Keratinocyte (primary cell): Measurements from ENCODE around the gene LRRC27. TPM values are rescaled to one million over a fixed set of nuclear protein-coding genes. Genes with fewer than 3 reads are reported as not detected.

Source experiments
- DNase-seq: peaks from one replicate; pipeline ENCODE4 v3.0.0-alpha.2; 2011; ENCODE audit warnings: low read depth, missing footprints, low spot score
- FAIRE-seq: peaks from 2 replicates; lab custom pipeline; 2011; peaks lifted over from hg19 to GRCh38; lab: Jason Lieb, UNC
- H2AFZ ChIP-seq: 2 replicates; pipeline ENCODE4 v1.6.0; 2012; ENCODE audit warnings: low read length, control low read depth, inconsistent platforms; ENCODE audit not compliant: control insufficient read depth
- H3K27ac ChIP-seq: 2 replicates; pipeline ENCODE4 v1.5.1; 2011; ENCODE audit warnings: low read length; ENCODE audit not compliant: control insufficient read depth, insufficient read depth
- H3K27me3 ChIP-seq: 3 replicates; pipeline ENCODE4 v1.6.0; 2011; ENCODE audit warnings: low read length; ENCODE audit not compliant: control insufficient read depth, insufficient read depth; ENCODE audit errors: extremely low read depth
- H3K36me3 ChIP-seq, 2 experiments: 2 replicates in 1 of 2; 3 replicates in 1 of 2; pipeline ENCODE4 v1.5.1; 2011; ENCODE audit warnings: low read length in 2 of 2, mild to moderate bottlenecking in 1 of 2; ENCODE audit not compliant: control insufficient read depth in 2 of 2, insufficient read depth in 2 of 2; ENCODE audit errors: extremely low read depth in 1 of 2
- H3K4me1 ChIP-seq: 3 replicates; pipeline ENCODE4 v1.5.1; 2011; ENCODE audit warnings: low read length; ENCODE audit not compliant: control insufficient read depth, insufficient read depth; ENCODE audit errors: extremely low read depth
- H3K4me2 ChIP-seq: 3 replicates; pipeline ENCODE4 v1.6.0; 2011; ENCODE audit warnings: low read depth, low read length; ENCODE audit not compliant: control insufficient read depth, insufficient read depth; ENCODE audit errors: extremely low read depth
- H3K4me3 ChIP-seq, 3 experiments: fragments of 200-600 bp in 1 of 3; sonication (generic) in 1 of 3; 2 replicates in 2 of 3; 3 replicates in 1 of 3; pipeline ENCODE4 v1.5.1; 2011 to 2016; ENCODE audit warnings: low read length in 3 of 3, mild to moderate bottlenecking in 3 of 3, control low read depth in 2 of 3, inconsistent platforms in 1 of 3, low read depth in 1 of 3, mixed read lengths in 1 of 3, mixed run types in 1 of 3, moderate library complexity in 1 of 3; ENCODE audit not compliant: control insufficient read depth in 2 of 3, insufficient read depth in 2 of 3; ENCODE audit errors: extremely low read depth in 1 of 3
- H3K79me2 ChIP-seq: 2 replicates; pipeline ENCODE4 v1.6.0; 2012; ENCODE audit warnings: low read length; ENCODE audit not compliant: control insufficient read depth, insufficient read depth
- H3K9ac ChIP-seq: 3 replicates; pipeline ENCODE4 v1.6.0; 2011; ENCODE audit warnings: low read length; ENCODE audit not compliant: control insufficient read depth, insufficient read depth; ENCODE audit errors: extremely low read depth
- H3K9me1 ChIP-seq: 3 replicates; pipeline ENCODE4 v1.6.0; 2011; ENCODE audit warnings: low read length; ENCODE audit not compliant: control insufficient read depth, insufficient read depth; ENCODE audit errors: extremely low read depth
- H3K9me3 ChIP-seq: 2 replicates; pipeline ENCODE4 v1.5.1; 2012; ENCODE audit warnings: low read depth, low read length; ENCODE audit not compliant: control insufficient read depth
- H4K20me1 ChIP-seq: 3 replicates; pipeline ENCODE4 v1.6.0; 2011; ENCODE audit warnings: low read length; ENCODE audit not compliant: control insufficient read depth, insufficient read depth; ENCODE audit errors: extremely low read depth
- EZH2 ChIP-seq: IDR thresholded peaks from one replicate; pipeline ENCODE4 v1.6.1; 2012; ENCODE audit warnings: inconsistent platforms, mild to moderate bottlenecking, low read length, moderate library complexity
- dilution Hi-C: fragments of 300-500 bp; cut with MboI; formaldehyde crosslinking; loops from one replicate; pipeline ENCODE4 v1.7.0; 2020; ENCODE audit warnings: low sequenced_read_pairs; ENCODE audit not compliant: extremely low pct_ligation_motif_present
- polyA plus RNA-seq, 5 experiments: library from polyadenylated mRNA; depleted of rRNA in 3 of 5; stranded (reverse) in 3 of 5; stranded (forward) in 1 of 5; unstranded in 1 of 5; fragments of >200 nt; gene quantifications; 1 replicate in 1 of 5; 2 replicates in 3 of 5; 3 replicates in 1 of 5; pipeline versions ENCODE4 v1.2.1 to v1.2.3, GENCODE V29; 2011 to 2012; ENCODE audit warnings: missing spikeins in 2 of 5, low read depth in 1 of 5, low replicate concordance in 1 of 5
- TF ChIP-seq, protein P1 (sequence below), 3 experiments: IDR thresholded peaks in 1 of 3; conservative IDR thresholded peaks in 1 of 3; optimal IDR thresholded peaks in 1 of 3; 2 replicates in 2 of 3; 3 replicates in 1 of 3; pipeline versions ENCODE3 to v1.5.1; 2011; ENCODE audit warnings: low read length in 3 of 3, mild to moderate bottlenecking in 3 of 3, moderate library complexity in 2 of 3, control low read depth in 1 of 3, inconsistent platforms in 1 of 3; ENCODE audit not compliant: insufficient read depth in 2 of 3; ENCODE audit errors: extremely low read depth in 1 of 3

Gene LRRC27
- polyA plus RNA-seq, 1 donor (not counting 4 experiments of a cell fraction or from before 2014, with no cell fraction given) = 3.0 TPM

DNA sequence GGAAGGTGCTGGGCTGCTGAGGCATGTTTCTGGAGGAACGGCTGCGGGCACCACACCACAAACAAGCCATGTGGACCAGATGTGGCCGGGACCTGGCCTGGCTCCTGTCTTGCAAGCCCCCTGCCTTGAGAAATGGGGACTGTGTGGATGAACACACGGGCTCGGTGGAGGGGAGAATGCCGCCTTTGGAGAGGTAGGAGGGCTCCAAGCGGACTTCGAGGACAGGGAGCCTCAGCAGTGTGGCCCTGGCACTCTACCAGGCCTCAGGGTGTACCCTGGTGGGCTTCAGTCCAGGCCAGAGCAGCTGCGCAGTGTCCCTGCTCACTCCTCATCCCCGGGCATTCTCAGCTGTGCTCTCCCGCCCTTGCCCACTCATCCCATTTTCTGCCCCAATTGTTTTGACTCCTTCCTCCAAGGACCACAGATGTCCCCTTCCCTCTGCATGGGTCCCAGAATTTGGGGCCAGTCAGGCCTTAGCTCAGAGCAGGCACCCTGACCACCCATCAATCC, 96.5 kb downstream of the LRRC27 start:
- Histone ChIP-seq H3K4me1 (peaks cover 12% of the 10 kb centered on the region), H3K4me3 (no peak overlapping the region), H3K9me1 (no peaks in the 10 kb centered on the region), H3K27me3 (no peaks in the 10 kb centered on the region), H3K9ac (no peak overlapping the region), H3K79me2 (no peaks in the 10 kb centered on the region), H4K20me1 (no peaks in the 10 kb centered on the region), H3K36me3 (no peaks in the 10 kb centered on the region), H3K9me3 (no peaks in the 10 kb centered on the region), H3K4me2 (no peak overlapping the region), H3K27ac (no peak overlapping the region), H2AFZ (no peak overlapping the region)
- no peak for FAIRE-seq
- no peak for DNase-seq
- dilution Hi-C loops = no loop called here
- TF ChIP-seq, protein P1, sequence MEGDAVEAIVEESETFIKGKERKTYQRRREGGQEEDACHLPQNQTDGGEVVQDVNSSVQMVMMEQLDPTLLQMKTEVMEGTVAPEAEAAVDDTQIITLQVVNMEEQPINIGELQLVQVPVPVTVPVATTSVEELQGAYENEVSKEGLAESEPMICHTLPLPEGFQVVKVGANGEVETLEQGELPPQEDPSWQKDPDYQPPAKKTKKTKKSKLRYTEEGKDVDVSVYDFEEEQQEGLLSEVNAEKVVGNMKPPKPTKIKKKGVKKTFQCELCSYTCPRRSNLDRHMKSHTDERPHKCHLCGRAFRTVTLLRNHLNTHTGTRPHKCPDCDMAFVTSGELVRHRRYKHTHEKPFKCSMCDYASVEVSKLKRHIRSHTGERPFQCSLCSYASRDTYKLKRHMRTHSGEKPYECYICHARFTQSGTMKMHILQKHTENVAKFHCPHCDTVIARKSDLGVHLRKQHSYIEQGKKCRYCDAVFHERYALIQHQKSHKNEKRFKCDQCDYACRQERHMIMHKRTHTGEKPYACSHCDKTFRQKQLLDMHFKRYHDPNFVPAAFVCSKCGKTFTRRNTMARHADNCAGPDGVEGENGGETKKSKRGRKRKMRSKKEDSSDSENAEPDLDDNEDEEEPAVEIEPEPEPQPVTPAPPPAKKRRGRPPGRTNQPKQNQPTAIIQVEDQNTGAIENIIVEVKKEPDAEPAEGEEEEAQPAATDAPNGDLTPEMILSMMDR (optimal IDR thresholded peaks at IDR 0.05 in 1 of 3, IDR thresholded peaks at IDR 0.05 in 1 of 3, conservative IDR thresholded peaks at IDR 0.05 in 1 of 3; ENCODE audit: extremely low read depth in 1 of 3, insufficient read depth in 2 of 3, low read length in 3 of 3) = no peak
- no peak for TF ChIP-seq EZH2

Other genes starting within 250 kb of the LRRC27 start
- gene DPYSL4, start 145.2 kb upstream of the LRRC27 start, polyA plus RNA-seq = 7.4 to 10.0 TPM (median 8.6 TPM) in 3 replicates
- gene STK32C, start 24.2 kb upstream of the LRRC27 start, polyA plus RNA-seq = 4.0 to 4.7 TPM (median 4.1 TPM) in 3 replicates
- 3.1 to 6.5 TPM (median 3.8 TPM) in 3 replicates for gene PWWP2B, start 65.0 kb downstream of the LRRC27 start, polyA plus RNA-seq
- 8.7 to 18.9 TPM (median 11.2 TPM) in 3 replicates for gene INPP5A, start 205.6 kb downstream of the LRRC27 start, polyA plus RNA-seq